Calu3 (cell line): ENCODE measurements around the gene KLHL6. TPM values are rescaled to one million over a fixed set of nuclear protein-coding genes. Genes with fewer than 3 reads are reported as not detected.

ENCODE experiments used
- BruUV-seq: library from RNA; stranded (reverse); fragments of 400-500 nt; replicated peaks from 2 replicates; lab custom pipeline; 2021; lab: Mats Ljungman, UMichigan
- CTCF ChIA-PET: fragments of 300-600 bp; sonication (Branson Sonifier 250); formaldehyde crosslinking; loops from one replicate; lab custom pipeline; 2022; ENCODE audit warnings: antibody characterized with exemption; lab: Charles Lee
- DNase-seq: peaks from one replicate; pipeline ENCODE4 v3.0.0; 2022
- H3K27ac Mint-ChIP-seq: one replicate; pipeline ENCODE4 v1.8.0; 2022; ENCODE audit warnings: mixed read lengths; ENCODE audit not compliant: unreplicated experiment
- H3K27me3 Mint-ChIP-seq: one replicate; pipeline ENCODE4 v1.8.0; 2022; ENCODE audit warnings: mixed read lengths; ENCODE audit not compliant: unreplicated experiment
- H3K36me3 Mint-ChIP-seq: one replicate; pipeline ENCODE4 v1.8.0; 2022; ENCODE audit warnings: mild to moderate bottlenecking, moderate library complexity, mixed read lengths; ENCODE audit not compliant: insufficient read depth, unreplicated experiment
- H3K4me1 Mint-ChIP-seq: one replicate; pipeline ENCODE4 v1.8.0; 2022; ENCODE audit warnings: mild to moderate bottlenecking, low read depth, mixed read lengths; ENCODE audit not compliant: unreplicated experiment
- H3K4me3 Mint-ChIP-seq: one replicate; pipeline ENCODE4 v1.8.0; 2022; ENCODE audit warnings: mild to moderate bottlenecking, low read depth, moderate library complexity, mixed read lengths; ENCODE audit not compliant: unreplicated experiment
- H3K9me3 Mint-ChIP-seq: one replicate; pipeline ENCODE4 v1.8.0; 2022; ENCODE audit warnings: low read depth, mixed read lengths; ENCODE audit not compliant: unreplicated experiment
- CTCF ChIP-seq: fragments of 200-600 bp; IDR thresholded peaks from one replicate; pipeline ENCODE4 v1.8.0; 2022; ENCODE audit warnings: antibody characterized with exemption; ENCODE audit not compliant: unreplicated experiment
- intact Hi-C: fragments of 100-400 bp; cut with micrococcal nuclease; formaldehyde crosslinking; loops from one replicate; pipeline ENCODE4 v1.10.0; 2022; ENCODE audit not compliant: unreplicated experiment
- total RNA-seq: library from RNA; stranded (reverse); gene quantifications from 2 replicates; pipeline ENCODE4 v1.2.3, GENCODE V29; 2022

KLHL6 gene
- total RNA-seq, 1 experiment from 2014 or later, result not detected

- H3K36me3 Mint-ChIP-seq, result no peaks in the 10 kb centered on the region
- H3K4me3 Mint-ChIP-seq, result no peak overlapping the region
- intact Hi-C loops, result no loop called here
- no peak for DNase-seq
- CTCF ChIA-PET, result no interaction called here
- BruUV-seq, result no TSS peak
- TF ChIP-seq CTCF, result no peak
- no peaks in the 10 kb centered on the region for H3K9me3 Mint-ChIP-seq
- no peaks in the 10 kb centered on the region for H3K4me1 Mint-ChIP-seq
- peaks cover 49% of the 10 kb centered on the region for H3K27me3 Mint-ChIP-seq
- H3K27ac Mint-ChIP-seq, result no peak overlapping the region
These were observed 26.7 kb upstream of the KLHL6 start for GRCh38 chr3:183582161-183582560.

GRCh38 chr3:183581496-183582155 lies 26.1 kb upstream of the KLHL6 start:
- no peaks in the 10 kb centered on the region for H3K4me1 Mint-ChIP-seq
- no peak overlapping the region for H3K27ac Mint-ChIP-seq
- H3K27me3 Mint-ChIP-seq, result peaks cover 54% of the 10 kb centered on the region
- CTCF ChIA-PET, result interaction anchor here (0.6 to 1.0 kb wide), 2 partner anchors 12 to 17 kb away, joined by 3 to 9 read pairs; no protein-coding TSS in a partner anchor
- H3K9me3 Mint-ChIP-seq, result no peaks in the 10 kb centered on the region
- no TSS peak for BruUV-seq
- TF ChIP-seq CTCF, result no peak
- intact Hi-C loops, result no loop called here
- H3K36me3 Mint-ChIP-seq, result no peaks in the 10 kb centered on the region
- no peak for DNase-seq
- H3K4me3 Mint-ChIP-seq, result no peak overlapping the region

- Mint-ChIP-seq H3K27me3 (peaks cover 64% of the 10 kb centered on the region), H3K4me3 (no peak overlapping the region), H3K36me3 (no peaks in the 10 kb centered on the region), H3K4me1 (no peaks in the 10 kb centered on the region), H3K9me3 (no peaks in the 10 kb centered on the region), H3K27ac (no peak overlapping the region)
- TF ChIP-seq CTCF, result no peak
- no TSS peak for BruUV-seq
- CTCF ChIA-PET, result interaction anchor here (0.6 to 1.1 kb wide), 4 partner anchors 16 to 88 kb away, joined by 3 to 5 read pairs (median 4); no protein-coding TSS in a partner anchor
- no peak for DNase-seq
- intact Hi-C loops, result no loop called here
These were observed 24.7 kb upstream of the KLHL6 start for GRCh38 chr3:183579967-183580900.

GRCh38 chr3:183578179-183578578 lies 22.7 kb upstream of the KLHL6 start:
- Mint-ChIP-seq H3K4me1 (no peaks in the 10 kb centered on the region), H3K36me3 (no peaks in the 10 kb centered on the region), H3K27me3 (peaks cover 64% of the 10 kb centered on the region), H3K4me3 (no peak overlapping the region), H3K27ac (no peak overlapping the region), H3K9me3 (no peaks in the 10 kb centered on the region)
- DNase-seq, result no peak
- intact Hi-C loops, result no loop called here
- no TSS peak for BruUV-seq
- no peak for TF ChIP-seq CTCF
- CTCF ChIA-PET, result no interaction called here
